ENCODE results near the gene MEF2C. TPM values are rescaled to one million over a fixed set of nuclear protein-coding genes. Genes with fewer than 3 reads are reported as not detected.
A peak's percentile ranks its signal among the peaks of the same experiment; 100 is the strongest.

MEF2C gene
- total RNA-seq, 1 donor from 2014 or later, result 54.2 TPM

DNA sequence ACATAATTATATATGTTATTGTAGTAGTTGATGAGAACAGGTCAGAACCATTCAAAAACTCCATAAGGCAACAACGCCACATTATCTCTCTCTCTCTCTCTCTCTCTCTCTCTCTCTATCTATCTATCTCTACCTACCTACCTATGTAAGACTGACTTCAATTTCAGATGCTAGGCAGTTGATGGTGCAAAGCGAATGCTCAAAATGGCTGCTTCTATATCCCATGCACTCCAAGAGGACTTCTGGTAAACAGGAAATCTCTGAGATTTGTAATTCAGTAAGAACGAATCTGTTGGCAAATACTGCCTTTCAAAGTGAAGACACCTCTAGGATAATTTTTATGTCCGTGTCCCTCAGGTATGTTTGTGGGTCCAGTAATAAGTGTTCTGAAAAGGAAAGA lies 43.7 kb downstream of the MEF2C start:
- intact Hi-C loops (cut with micrococcal nuclease), result no loop called here
- TF ChIP-seq, protein P1, sequence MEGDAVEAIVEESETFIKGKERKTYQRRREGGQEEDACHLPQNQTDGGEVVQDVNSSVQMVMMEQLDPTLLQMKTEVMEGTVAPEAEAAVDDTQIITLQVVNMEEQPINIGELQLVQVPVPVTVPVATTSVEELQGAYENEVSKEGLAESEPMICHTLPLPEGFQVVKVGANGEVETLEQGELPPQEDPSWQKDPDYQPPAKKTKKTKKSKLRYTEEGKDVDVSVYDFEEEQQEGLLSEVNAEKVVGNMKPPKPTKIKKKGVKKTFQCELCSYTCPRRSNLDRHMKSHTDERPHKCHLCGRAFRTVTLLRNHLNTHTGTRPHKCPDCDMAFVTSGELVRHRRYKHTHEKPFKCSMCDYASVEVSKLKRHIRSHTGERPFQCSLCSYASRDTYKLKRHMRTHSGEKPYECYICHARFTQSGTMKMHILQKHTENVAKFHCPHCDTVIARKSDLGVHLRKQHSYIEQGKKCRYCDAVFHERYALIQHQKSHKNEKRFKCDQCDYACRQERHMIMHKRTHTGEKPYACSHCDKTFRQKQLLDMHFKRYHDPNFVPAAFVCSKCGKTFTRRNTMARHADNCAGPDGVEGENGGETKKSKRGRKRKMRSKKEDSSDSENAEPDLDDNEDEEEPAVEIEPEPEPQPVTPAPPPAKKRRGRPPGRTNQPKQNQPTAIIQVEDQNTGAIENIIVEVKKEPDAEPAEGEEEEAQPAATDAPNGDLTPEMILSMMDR (IDR thresholded peaks at IDR 0.05; ENCODE audit: borderline replicate concordance), result no peak
- Histone ChIP-seq H3K9me3 (replicated peaks) (no peaks in the 10 kb centered on the region), H3K27me3 (ENCODE audit: low read depth) (no peaks in the 10 kb centered on the region), H3K27ac (replicated peaks) (peak overlapping the region; percentile 89), H3K4me3 (no peak overlapping the region), H3K36me3 (no peaks in the 10 kb centered on the region), H3K4me1 (peaks cover 88% of the 10 kb centered on the region)
- no peak for DNase-seq

DNA sequence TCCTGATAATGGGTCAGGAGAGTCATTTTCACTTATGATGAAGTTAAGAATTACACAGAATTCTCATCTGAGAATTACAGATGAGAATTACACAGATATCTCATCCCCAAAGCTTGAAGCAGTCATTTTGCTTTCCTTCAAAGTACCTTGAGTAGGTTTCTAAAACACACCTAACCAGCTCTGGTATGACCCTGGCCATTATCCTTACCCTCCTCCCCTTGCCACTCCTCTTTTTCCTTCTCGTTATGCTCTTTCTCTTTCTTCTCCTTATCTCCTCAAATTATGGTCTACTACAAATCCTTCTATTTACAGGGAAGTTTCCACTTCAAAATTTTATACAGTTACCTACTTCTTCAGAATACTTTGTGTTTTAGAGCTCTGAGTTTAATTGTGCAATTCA lies 44.5 kb downstream of the MEF2C start:
- Histone ChIP-seq H3K27ac (replicated peaks) (peak overlapping the region; percentile 89), H3K27me3 (ENCODE audit: low read depth) (no peaks in the 10 kb centered on the region), H3K4me1 (peaks cover 92% of the 10 kb centered on the region), H3K4me3 (no peak overlapping the region), H3K36me3 (no peaks in the 10 kb centered on the region), H3K9me3 (replicated peaks) (no peaks in the 10 kb centered on the region)
- no peak for DNase-seq
- intact Hi-C loops (cut with micrococcal nuclease), result no loop called here
- TF ChIP-seq, protein P1 (IDR thresholded peaks at IDR 0.05; ENCODE audit: borderline replicate concordance), result no peak

DNA sequence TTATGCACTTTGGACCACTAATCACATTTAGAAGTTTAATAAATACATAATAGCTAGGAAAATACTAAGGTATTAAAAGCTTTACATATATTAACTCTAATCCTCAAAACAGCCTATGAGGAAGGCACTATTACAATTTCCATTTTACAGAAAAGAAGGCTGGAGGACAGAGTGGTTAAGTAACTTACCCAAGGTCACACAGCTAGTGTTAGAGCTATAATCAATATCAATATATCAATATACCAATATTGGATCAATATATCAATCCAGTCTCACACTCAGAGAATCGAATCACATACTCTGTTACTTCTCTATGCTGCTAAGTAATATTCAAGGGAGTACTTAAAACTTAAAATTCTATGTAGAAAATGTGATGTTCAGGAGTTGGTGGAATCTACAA lies 45.2 kb downstream of the MEF2C start:
- no peaks in the 10 kb centered on the region for H3K27me3 ChIP-seq (ENCODE audit: low read depth)
- H3K4me3 ChIP-seq, result no peak overlapping the region
- intact Hi-C loops (cut with micrococcal nuclease), result no loop called here
- DNase-seq, result no peak
- H3K9me3 ChIP-seq (replicated peaks), result no peaks in the 10 kb centered on the region
- peaks cover 95% of the 10 kb centered on the region for H3K4me1 ChIP-seq
- H3K36me3 ChIP-seq, result no peaks in the 10 kb centered on the region
- H3K27ac ChIP-seq (replicated peaks), result peak overlapping the region; percentile 89
- TF ChIP-seq, protein P1 (IDR thresholded peaks at IDR 0.05; ENCODE audit: borderline replicate concordance), result no peak

DNA sequence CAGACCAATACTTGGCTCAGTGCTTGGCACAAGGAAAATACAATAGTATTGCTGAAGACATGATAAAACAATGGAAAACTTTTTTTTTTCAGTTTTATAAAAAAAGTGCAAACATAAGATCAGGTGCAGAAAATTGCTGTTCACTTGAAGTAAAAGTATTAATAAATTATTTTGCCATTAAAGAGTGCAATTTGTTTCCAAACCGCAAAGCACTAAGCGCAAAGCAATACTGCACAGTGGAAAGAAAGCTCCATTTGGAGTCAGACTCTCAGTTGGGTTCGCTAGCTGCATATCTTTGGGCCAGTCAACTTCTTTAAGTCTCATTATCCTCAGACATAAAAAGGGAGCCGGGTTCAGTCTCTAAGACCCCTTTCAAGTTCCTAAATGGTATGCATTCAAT lies 45.8 kb downstream of the MEF2C start:
- peak overlapping the region; percentile 51 for H3K4me3 ChIP-seq

DNA sequence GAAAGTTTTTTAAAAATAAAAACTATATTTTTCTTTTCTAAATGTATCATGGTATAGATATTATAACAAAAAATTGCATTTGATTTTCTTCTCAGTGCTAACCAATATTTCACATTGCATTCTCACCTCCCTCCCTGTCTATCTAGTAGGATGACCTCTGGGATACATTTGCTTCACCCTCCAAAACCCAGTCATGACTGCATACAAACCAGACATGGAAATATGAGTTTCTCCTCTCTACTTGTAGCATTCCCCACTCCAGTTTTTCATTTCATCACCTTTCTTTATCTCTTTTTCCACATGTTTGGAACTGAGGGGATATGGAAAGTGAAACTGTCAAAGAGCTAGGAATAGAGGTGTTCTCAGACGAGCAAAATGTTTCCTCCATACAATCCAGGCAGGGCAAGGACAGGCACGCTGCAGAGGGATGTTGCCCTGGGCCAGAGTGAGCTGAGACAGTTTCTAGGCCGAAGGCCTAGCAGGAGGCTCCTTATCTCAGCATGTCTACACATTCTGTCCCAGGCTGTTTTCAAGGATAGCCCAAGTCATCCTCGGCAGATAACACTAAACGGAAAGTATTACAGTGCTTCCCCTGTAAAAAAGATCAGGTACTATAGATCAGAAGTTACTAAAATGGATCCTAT lies 46.7 kb downstream of the MEF2C start:
- peaks cover 98% of the 10 kb centered on the region for H3K4me1 ChIP-seq
- no peaks in the 10 kb centered on the region for H3K36me3 ChIP-seq

More for the DNA sequence above, 45.8 kb downstream of the MEF2C start:
- peaks cover 96% of the 10 kb centered on the region for H3K4me1 ChIP-seq
- TF ChIP-seq, protein P1 (IDR thresholded peaks at IDR 0.05; ENCODE audit: borderline replicate concordance), result no peak
- no peak for DNase-seq
- H3K27ac ChIP-seq (replicated peaks), result peak overlapping the region; percentile 89
- intact Hi-C loops (cut with micrococcal nuclease), result no loop called here
- H3K36me3 ChIP-seq, result no peaks in the 10 kb centered on the region
- no peaks in the 10 kb centered on the region for H3K9me3 ChIP-seq (replicated peaks)
- H3K27me3 ChIP-seq (ENCODE audit: low read depth), result no peaks in the 10 kb centered on the region

More for the DNA sequence above, 46.7 kb downstream of the MEF2C start:
- H3K4me3 ChIP-seq, result peak overlapping the region; percentile 51
- TF ChIP-seq, protein P1 (IDR thresholded peaks at IDR 0.05; ENCODE audit: borderline replicate concordance), result no peak
- no peaks in the 10 kb centered on the region for H3K9me3 ChIP-seq (replicated peaks)
- H3K27ac ChIP-seq (replicated peaks), result peak overlapping the region; percentile 89
- DNase-seq, result peak; percentile 32
- no peaks in the 10 kb centered on the region for H3K27me3 ChIP-seq (ENCODE audit: low read depth)
- intact Hi-C loops (cut with micrococcal nuclease), result no loop called here
